Stimulated activated CD4-positive, alpha-beta T cell treated with anti-CD3 and anti-CD28 coated beads, Interleukin-1b, Interleukin-23, amount 100 ng/mL, for 4 hours (primary cell): Measurements from ENCODE around the gene UBL3.

Experiments
- DNase-seq, 2 donors: peaks; one replicate each; pipeline ENCODE4 v3.0.0-alpha.2; 2020; ENCODE audit warnings: low read depth in 2 of 2

Gene UBL3

DNA sequence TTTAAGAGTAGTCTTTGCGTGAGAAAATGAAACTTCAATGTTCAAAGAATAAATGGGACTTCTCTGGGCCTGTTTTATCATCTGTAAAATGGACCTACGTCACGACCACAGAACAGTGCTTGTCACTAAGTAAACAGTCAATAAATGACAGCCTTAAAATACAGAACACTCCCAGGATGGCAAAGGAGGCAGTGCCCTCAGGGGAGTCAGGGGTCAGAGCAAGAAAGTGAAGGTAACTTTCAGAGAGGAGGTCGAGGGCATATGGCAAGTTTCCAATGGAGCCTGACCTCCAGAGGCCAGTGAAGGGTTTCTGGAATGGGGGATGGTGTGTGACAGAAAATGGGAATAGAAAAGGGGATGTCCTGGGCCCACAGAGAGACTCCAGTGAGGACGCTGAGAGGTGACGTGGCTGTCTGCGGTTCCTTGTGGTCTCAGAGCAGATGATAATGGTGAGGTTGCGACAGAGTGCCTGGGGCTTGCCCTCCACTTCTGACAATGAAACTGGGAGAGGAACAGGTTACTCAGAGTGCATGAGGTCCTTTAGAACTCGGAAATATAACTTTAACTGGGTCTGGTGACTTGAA lies 91.8 kb downstream of the UBL3 start:
- peak; percentile 13 to 37 for DNase-seq

DNA sequence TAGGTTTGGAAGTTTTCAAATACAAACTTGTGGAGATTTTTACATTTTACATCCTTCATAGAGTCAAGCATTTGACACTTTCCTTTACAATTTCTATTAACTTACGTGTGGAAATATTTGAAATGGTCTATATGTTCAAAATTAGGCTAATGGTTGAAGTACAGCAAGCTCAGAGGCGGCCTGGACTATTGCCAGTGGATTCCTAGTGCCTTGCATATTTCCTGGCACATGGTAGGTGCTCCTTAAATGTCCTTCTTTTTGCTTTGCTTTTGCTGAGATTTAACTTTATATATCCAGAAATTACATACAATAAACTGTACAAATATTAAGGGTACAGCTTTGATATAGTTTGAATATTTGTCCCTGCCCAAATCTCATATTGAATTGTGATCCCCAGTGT lies 93.9 kb downstream of the UBL3 start:
- no peak for DNase-seq

DNA sequence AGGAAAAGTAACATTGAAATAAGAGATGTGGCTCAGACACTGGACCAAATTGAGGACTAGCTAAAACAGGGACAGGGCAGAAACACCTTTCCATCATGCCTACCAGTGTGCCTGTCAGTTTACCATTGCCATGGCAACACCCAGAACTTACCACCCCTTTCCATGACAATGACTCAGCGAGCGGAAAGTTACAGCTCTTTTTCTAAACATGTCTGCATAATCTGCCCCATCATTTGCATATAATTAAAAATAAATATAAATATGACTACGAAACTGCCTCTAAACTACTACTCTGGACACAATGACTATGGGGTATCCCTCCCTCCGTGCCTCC lies 96.0 kb downstream of the UBL3 start:
- DNase-seq, result peak in 1 of 2 donors; percentile 13

DNA sequence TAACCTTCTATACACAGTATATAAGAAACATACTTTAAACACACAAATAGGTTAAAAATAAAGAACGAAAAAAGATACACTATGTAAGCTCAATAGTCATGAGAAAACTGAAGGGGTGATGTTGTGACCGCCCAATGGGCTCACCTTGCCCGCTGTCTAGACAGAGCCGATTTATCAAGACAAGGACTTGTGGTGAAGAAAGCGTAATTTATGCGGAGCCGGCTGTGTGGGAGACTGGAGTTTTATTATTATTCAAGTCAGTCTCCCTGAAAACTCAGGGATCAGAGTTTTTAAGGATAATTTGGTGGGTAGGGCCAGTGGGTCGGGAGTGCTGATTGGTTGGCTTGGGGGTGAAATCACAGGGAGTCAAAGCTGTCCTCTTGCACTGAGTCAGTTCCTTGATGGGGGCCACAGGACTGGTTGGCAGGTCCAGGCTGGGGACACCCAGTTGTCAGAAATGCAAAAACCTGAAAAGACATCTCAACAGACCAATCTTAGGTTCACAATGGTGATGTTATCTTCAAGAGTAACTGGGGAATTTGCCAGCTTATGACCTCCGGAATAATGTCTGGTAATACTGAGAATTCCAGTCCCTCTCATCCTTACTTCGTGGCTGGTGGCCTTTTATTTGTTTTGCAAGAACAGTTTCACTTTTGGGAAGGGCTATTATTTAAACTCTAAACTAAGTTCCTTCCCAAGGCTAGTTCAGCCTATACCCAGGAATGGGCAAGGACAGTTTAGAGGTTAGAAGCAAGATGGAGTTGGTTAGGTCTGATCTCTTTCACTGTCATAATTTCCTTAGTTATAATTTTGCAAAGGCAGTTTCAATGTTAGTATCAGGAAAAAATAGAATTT lies 96.6 kb downstream of the UBL3 start:
- DNase-seq, result no peak

DNA sequence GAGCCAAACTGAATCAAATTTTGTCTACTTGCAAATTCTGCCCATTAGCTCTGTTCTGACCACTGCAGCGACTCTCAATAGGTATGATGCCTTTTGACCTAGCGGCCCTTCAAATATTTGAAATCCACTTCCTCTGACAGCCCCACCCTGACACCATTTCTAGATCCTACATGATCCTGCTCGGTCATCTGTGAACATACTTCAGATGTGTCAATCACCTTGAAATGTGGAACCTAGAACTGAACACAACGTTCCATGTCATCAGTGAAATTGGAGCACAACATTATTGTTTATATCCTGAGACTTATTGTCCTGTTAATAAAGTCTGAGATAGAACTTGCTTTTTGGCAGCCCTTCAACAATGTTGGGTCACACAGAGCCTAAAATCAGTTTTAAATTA lies 98.2 kb downstream of the UBL3 start:
- no peak for DNase-seq

DNA sequence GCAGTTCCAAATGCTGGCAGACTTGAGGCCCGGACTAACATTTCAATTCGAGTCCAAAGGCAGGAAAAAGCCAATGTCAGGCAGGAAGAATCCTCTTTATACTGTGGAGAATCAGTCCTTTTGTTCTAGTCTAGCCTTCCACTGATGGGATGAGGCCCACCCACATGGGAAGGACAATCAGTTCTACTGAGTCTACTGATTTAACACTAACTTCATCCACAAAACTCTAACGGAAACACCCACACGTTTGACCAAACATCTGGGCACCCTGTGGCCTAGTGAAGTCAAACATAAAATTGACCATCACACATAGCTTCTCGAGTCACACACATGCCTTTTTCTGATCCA lies 100.3 kb downstream of the UBL3 start:
- DNase-seq, result no peak

DNA sequence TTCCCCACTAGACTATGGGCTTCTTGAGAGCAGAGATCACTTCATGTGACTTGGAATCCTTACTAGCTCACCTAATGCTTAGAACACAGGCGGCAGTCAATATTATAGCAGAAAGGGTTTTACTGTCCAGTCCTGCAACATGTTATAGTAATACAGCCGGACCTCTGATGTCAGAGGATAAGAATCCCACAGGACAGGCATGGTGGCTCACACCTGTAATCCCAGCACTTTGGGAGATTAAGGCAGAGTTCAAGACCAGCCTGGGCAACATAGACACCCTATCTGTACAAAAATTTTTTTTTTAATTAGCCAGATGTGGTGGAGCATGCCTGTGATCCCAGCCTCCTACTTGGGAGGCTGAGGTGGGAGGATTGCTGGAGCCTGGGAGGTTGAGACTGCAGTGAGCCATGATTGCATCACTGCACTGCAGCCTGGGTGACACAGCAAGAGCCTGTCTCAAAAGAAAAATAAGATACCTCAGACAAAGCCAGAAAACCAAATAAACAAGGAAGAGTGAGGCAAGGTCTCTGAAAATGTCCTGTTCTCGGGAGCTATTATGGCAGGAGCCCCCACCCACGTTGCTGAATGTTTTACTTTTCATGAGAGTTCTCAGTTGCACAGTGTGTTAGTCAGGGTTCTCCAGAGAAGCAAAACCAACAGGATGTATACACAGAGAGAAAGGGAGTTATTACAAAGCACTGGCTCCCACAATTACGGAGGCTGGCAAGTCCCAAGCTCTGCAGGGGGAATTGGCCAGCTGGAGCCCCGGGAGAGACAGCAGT lies 100.8 kb downstream of the UBL3 start:
- no peak for DNase-seq

DNA sequence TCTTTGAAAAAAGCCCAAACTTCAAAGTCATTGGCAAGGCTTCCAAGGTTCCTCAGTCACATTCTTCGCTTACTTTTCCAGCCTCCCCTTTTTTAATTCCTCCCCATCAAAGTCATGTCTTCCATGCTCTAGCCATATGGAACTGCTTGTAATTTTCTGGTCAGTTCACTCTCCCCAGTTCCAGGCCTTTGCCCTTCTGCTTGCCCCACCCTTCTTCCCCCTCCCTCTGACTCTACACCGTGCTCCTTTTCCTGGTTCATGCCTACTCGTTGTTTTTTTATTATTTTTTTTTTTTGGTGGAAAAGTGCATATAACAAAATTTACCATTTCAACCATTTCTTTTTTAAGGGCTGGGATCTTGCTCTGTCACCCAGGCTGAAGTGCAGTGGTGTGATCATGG lies 102.3 kb downstream of the UBL3 start:
- no peak for DNase-seq

DNA sequence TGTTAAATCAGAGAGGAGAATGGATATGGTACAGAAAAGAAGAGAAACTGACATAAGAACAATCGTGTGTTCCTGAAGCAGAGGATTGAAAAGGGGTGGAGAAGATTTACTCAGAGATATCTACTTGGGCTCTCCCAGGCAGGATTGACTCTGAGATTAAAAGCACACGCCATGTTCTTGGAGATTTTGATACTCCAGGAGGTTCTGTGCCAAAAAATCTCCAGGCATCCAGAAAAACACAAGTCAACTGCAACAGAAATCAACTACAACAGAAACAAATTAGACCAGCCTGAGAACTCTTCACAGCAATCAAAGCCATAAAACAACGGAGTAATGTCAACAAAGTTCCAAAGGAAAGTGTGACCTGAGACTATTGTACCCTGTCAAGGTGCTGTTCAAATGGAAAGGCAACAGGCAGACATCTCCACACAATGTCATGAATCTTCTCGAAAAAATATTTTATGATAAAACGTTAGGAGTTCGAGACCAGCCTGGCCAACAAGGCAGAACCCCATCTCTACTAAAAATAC lies 104.2 kb downstream of the UBL3 start:
- DNase-seq, result no peak

DNA sequence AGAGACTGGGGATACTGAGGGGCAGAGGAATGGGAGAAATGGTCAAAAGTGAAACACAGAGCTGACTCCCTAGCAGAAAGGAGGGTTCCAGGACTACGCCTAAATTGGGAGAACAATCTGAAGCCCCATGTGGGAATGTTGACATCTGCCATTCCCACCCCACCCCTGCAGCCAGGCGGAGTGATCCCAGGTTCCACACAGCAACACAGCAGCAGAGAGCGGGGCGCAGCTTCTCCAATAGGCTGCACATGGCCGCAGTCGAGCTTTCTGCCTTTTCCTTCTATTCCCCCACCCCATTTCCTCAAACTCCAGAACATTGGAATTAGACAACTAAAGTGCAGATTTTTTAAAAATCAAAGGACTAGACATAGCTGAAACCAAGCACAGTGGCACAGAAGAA lies 104.7 kb downstream of the UBL3 start:
- DNase-seq, result no peak

DNA sequence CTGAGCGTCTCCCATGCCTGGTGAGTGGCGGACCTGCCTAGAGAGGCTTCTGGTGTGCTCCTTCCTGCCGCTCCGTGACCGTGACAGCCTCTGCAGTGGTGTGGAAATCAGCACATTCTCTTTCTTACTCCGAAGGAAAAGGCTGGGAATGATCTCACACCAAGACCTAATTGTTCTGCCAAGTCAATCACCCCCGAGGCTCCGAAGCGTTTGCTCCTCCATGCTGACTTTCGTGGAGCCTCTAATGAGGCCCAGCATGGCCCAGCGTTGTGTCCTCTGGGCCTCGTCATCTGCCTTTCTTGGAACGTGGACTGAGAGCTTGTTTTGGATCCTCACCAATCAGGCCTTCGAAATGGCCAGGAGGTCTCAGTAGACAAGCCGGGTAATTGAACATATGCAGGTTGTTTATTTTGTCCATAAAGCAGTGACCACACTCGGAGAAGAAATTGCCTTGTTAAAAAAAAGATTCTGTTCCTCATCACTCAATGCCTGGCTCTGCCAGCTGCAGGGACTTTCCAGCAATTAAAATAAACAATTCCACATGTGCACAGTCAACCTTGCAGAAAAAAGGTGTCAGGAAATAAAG lies 107.1 kb downstream of the UBL3 start:
- DNase-seq, result no peak

DNA sequence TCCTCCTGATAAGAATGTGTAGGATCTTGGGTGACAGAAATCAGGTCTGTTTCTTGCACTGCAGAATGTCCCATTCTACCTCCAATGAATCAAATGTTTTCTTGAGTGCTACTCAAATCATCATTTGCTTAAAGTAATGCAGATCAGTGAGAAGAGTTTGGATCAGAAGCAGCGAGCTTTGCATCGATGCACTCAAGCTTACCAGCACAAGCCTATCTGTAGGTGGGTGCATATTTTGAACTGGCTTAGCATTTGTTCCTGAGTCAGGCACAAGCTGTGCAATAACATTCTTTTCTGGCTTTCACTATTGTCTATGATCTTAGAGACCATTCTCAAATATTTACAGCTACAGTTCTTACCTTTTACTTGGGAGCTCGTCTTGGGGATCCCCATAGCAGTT lies 109.5 kb downstream of the UBL3 start:
- DNase-seq, result no peak

DNA sequence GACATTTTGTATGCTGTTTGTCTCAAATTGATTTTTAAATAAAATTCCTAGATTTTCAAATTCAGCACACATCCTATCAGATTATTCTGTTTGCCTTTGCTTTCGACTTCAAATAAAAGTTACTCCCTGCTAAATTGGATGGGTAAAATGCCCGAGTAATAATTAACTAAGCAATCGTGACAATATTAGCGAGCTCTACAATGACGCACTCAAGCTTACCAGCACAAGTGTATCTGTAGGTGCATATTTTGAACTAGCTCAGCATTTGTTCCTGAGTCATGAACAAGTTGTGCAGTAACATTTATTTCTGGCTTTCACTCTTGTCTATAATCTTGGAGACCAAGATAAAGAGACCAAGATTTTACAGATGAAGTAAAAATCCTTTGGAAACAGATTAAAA lies 113.4 kb downstream of the UBL3 start:
- no peak for DNase-seq

DNA sequence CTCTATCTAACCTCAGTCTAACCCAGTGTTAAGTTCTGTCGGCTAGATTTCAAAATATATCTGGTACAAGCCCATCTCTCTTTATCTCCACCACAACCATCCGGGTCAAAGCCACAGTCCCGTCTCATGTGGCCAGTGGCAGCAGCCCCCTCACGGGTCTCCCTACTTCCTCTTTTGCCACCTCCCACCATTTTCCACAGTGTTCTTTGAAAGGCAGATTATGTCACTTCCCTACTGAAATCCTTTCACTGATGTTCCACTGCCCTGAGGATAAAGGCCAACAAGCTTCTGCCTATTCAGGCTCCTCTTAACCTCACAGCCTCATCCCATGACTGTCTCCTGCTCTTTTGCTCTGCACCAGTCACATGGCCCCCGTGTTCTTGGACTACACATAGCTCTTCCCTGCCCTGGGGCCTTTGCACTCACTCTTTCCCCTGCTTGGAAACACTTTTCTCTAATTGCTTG lies 117.2 kb downstream of the UBL3 start:
- no peak for DNase-seq

DNA sequence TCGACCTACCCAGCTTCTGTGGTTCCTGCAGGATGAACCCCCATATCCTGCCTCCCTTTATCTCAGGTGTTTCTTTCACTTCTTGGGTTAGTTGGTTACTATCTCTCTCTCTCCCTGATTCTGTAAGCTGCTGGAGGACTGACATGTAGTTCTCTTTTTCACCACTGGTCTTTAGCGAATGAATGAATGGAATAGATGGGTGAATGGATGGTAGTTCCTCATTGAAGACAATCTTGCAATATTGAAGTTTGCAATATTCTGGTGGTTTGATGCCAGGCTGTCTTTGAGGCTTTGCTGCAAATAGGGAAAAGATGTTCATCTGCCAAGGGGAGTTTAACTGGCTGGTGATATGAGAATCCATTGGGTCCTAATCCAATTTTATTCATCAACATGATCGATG lies 120.2 kb downstream of the UBL3 start:
- no peak for DNase-seq

DNA sequence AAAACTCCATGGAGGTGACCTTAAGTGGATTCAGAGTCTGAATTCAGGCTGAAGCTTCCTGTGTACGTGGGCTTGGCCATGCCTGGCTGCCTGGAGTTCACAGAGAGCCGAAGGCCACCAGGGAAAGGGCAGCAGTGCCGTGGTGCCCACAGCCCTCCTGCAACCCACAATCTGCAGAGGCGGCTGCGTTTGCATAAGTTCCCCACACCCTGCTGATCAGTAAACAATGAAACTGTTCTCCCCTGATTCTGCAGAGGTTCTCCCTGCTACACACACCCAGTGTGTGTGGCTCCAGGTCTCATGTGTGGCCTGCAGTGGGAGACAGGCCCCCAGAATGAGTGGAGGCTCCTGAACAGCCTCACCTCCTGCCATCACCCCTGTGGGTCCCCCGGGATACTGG lies 128.0 kb downstream of the UBL3 start:
- no peak for DNase-seq

DNA sequence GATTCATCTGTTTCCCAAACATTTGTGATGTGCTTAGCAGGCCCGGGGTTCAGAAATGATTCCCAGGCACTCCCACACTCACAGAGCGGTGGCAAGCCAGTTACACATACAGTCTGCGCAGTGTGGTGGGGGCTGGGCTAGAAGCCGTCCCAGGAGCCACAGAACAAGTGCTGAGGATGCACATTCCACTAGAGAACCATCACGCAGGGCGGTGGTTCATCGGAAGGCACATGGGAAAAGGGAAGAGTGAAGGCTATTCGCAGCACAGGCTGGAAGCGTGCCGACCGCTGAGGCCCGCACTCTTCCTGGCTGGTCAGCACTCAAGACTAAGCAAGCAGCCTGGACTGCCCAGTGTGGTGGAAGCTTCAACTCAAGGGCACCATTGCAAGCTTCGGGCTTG lies 128.7 kb downstream of the UBL3 start:
- no peak for DNase-seq

DNA sequence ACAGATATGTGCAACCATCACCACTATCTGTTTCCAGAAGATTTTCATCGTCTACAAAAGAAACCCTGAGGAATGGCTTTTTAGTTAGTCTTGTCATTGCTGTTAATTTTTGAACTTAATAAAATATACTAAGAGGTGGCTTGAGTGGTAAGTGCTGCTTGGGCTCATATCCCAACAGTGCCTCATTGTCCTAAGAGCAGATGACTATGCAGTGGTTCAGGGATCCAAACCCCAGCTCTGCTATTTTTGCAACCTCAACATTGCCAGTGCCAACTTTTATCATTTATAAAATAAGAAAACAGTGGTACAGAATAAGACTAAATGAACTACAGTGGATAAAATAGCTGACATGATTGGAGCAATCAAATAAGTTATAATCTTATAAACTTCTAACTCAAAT lies 131.7 kb downstream of the UBL3 start:
- DNase-seq, result no peak

DNA sequence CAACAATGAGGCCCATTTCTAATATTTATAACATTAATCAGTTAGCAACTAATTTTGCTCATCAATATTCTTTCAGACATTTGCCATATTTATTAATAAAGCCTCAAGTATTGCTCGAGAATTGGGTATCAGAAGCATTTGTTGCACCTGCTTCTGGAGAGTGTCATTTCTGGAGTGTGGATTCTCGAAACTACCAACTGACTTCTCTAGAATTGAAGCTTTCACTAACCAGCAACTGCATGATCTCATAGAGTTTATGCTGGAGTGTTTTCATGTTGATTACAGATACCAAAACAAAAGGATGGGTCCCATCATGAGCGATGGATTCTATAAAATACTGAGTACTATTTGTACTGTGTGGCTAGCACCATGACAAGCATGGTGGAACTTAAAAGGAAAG lies 133.9 kb downstream of the UBL3 start:
- DNase-seq, result no peak
